Epithelial cell of proximal tubule (primary cell): ENCODE data around the gene RAD51B. TPM values are rescaled to one million over a fixed set of nuclear protein-coding genes. Genes with fewer than 3 reads are reported as not detected.

Experiments
- DNase-seq: peaks from one replicate; pipeline ENCODE4 v3.0.0-alpha.2; 2011; ENCODE audit warnings: low read depth
- H3K4me3 ChIP-seq: 2 replicates; pipeline ENCODE4 v1.5.1; 2011; ENCODE audit warnings: low read depth, mild to moderate bottlenecking, low read length
- total RNA-seq: library from RNA; depleted of rRNA; stranded (reverse); fragments of >200 nt; gene quantifications from 2 replicates; pipeline ENCODE4 v1.2.3, GENCODE V29; 2015
- TF ChIP-seq, protein P1 (sequence below): conservative IDR thresholded peaks from 2 replicates; pipeline ENCODE4 v1.5.1; 2012; ENCODE audit warnings: low read depth, mild to moderate bottlenecking, low read length

The RAD51B gene
- total RNA-seq, 1 donor from 2014 or later = 6.3 TPM

- TF ChIP-seq, protein P1, sequence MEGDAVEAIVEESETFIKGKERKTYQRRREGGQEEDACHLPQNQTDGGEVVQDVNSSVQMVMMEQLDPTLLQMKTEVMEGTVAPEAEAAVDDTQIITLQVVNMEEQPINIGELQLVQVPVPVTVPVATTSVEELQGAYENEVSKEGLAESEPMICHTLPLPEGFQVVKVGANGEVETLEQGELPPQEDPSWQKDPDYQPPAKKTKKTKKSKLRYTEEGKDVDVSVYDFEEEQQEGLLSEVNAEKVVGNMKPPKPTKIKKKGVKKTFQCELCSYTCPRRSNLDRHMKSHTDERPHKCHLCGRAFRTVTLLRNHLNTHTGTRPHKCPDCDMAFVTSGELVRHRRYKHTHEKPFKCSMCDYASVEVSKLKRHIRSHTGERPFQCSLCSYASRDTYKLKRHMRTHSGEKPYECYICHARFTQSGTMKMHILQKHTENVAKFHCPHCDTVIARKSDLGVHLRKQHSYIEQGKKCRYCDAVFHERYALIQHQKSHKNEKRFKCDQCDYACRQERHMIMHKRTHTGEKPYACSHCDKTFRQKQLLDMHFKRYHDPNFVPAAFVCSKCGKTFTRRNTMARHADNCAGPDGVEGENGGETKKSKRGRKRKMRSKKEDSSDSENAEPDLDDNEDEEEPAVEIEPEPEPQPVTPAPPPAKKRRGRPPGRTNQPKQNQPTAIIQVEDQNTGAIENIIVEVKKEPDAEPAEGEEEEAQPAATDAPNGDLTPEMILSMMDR = no peak
- DNase-seq = no peak
- no peak overlapping the region for H3K4me3 ChIP-seq
These were observed 707.8 kb downstream of the RAD51B start for GRCh38 chr14:68527329-68527851.

DNA sequence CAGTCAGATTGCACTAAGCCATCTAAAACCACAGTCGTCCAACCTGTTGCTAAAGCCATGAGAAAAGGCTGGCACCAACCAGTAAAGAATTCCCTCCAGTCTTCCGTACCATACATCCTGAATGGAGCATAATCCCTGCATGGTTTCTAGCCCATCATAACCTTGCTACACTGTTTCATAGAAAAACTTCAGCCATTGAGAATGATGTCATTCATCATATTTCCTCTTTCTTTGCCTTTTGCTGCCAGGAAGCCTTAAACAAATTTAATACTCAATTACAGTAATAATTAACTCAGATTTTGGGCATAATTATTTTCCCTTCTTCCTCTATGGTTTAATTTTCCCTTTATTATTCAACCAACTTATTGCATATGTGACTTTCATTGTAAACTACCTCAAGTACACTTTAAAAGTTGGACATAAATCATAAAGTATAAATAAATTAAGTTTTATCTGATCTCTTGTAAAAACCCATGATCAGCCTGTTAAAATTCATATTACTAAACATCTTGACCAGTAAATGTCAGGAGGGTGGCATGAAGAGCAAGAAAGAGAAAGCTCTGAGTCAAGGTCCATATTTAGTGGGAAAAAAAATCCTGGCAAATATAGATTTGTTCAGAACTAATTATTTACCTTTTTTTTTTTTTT lies 708.6 kb downstream of the RAD51B start:
- no peak for DNase-seq
- no peak overlapping the region for H3K4me3 ChIP-seq
- TF ChIP-seq, protein P1 = no peak

DNA sequence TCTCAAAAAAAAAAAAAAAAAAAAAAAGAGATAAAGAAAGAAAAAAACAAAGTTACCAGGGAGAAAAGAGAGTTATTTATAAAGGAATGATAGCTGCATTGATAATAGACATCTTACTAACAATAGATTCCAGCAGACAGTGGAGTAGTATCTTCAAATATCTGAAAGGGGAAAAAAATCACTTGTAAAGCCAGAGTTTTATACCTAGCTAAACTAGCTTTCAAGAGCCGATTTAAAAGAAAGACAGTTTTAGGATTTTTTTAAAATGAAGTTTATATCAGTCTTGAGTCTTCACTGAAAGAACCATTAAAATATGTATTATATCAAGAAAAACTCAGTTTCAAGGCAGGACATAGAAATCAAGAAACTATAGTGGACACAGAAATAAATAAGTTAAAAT lies 710.9 kb downstream of the RAD51B start:
- TF ChIP-seq, protein P1 = no peak
- no peak for DNase-seq
- H3K4me3 ChIP-seq = no peak overlapping the region

- H3K4me3 ChIP-seq = no peak overlapping the region
- DNase-seq = no peak
- TF ChIP-seq, protein P1 = no peak
These were observed 712.9 kb downstream of the RAD51B start for GRCh38 chr14:68532496-68532895.

- DNase-seq = no peak
- no peak overlapping the region for H3K4me3 ChIP-seq
- TF ChIP-seq, protein P1 = no peak
These were observed 714.7 kb downstream of the RAD51B start for GRCh38 chr14:68534276-68534675.

DNA sequence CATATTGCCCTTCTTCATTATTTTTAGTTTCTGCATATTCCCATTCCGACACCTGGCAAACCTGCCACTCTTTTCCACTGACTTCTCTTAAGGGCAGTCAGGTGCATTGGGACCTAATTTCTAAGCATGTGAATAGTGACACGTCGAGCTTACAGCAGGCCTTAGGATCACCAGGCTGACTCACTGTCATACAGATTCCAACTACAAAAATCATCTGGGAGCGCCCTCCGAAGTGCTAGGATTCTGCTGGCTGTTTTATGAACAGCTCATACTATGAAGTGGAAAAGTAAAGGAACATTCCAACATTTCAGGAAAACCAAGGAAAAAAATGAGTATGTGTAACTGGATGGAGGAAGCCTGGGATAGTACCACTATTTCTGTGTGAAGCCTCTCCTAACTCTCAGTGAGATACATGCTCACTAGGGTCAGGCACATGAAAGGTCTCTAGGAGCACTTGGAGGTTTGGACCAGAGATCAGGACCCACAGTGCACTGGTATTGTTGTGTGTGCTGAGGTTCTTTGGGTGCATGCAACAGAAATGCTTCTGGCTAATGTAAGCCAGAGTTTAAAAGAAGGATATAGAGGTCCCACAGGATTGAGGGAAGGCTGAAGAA lies 715.9 kb downstream of the RAD51B start:
- DNase-seq = peak; percentile 93
- TF ChIP-seq, protein P1 = no peak
- H3K4me3 ChIP-seq = no peak overlapping the region
